ENCODE results near the gene SCN2B. TPM values are rescaled to one million over a fixed set of nuclear protein-coding genes. Genes with fewer than 3 reads are reported as not detected.

Gene SCN2B
- total and polyA plus RNA-seq, 3 donors from 2014 or later, result 0.24 to 0.70 (median 0.43) TPM

DNA sequence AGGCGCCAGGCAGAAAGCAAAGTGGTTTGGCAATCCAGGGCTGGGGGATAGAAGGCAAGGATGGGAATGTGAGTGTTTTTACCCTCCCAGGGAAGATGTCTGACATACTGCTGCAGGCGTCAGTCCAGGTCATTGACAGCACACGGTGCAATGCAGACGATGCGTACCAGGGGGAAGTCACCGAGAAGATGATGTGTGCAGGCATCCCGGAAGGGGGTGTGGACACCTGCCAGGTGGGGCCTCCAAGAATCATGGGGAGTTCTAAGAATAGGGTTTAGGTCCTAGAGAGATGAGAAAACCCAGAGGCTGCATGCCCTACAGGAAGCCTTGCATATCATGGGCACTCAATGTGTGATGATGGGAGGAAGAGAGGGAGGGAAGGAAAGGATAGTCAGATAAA is 61.4 kb downstream of the SCN2B start:
- WGBS, 2 donors, result 93 to 94% methylated on average over 7 of the region's 7 CpGs
- Histone ChIP-seq H3K4me3 (no peak overlapping the region), H3K36me3 (ENCODE audit: low read depth, missing control alignments) (no peaks in the 10 kb centered on the region), H3K9me3 (no peaks in the 10 kb centered on the region), H3K27ac (no peak overlapping the region), H3K4me1 (no peaks in the 10 kb centered on the region), H3K27me3 (no peaks in the 10 kb centered on the region)
- intact Hi-C loops (cut with DNase I; ENCODE audit: low total_unique reads), result no loop called here
- DNase-seq, result no peak
- TF ChIP-seq, protein P1, sequence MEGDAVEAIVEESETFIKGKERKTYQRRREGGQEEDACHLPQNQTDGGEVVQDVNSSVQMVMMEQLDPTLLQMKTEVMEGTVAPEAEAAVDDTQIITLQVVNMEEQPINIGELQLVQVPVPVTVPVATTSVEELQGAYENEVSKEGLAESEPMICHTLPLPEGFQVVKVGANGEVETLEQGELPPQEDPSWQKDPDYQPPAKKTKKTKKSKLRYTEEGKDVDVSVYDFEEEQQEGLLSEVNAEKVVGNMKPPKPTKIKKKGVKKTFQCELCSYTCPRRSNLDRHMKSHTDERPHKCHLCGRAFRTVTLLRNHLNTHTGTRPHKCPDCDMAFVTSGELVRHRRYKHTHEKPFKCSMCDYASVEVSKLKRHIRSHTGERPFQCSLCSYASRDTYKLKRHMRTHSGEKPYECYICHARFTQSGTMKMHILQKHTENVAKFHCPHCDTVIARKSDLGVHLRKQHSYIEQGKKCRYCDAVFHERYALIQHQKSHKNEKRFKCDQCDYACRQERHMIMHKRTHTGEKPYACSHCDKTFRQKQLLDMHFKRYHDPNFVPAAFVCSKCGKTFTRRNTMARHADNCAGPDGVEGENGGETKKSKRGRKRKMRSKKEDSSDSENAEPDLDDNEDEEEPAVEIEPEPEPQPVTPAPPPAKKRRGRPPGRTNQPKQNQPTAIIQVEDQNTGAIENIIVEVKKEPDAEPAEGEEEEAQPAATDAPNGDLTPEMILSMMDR (IDR thresholded peaks at IDR 0.05), result no peak
- TF ChIP-seq POLR2A (IDR thresholded peaks at IDR 0.05), result no peak

GRCh38 chr11:118114266-118114665 is 62.2 kb downstream of the SCN2B start:
- 60 to 89% methylated on average over 1 of the region's 1 CpG for WGBS, 2 donors
- Histone ChIP-seq H3K27ac (no peak overlapping the region), H3K4me1 (no peaks in the 10 kb centered on the region), H3K36me3 (ENCODE audit: low read depth, missing control alignments) (no peaks in the 10 kb centered on the region), H3K4me3 (no peak overlapping the region), H3K27me3 (no peaks in the 10 kb centered on the region), H3K9me3 (no peaks in the 10 kb centered on the region)
- TF ChIP-seq, protein P1 (IDR thresholded peaks at IDR 0.05), result no peak
- no peak for TF ChIP-seq POLR2A (IDR thresholded peaks at IDR 0.05)
- no peak for DNase-seq
- intact Hi-C loops (cut with DNase I; ENCODE audit: low total_unique reads), result no loop called here

- H3K4me3 ChIP-seq, result no peak overlapping the region
- H3K4me1 ChIP-seq, result no peaks in the 10 kb centered on the region
- intact Hi-C loops (cut with DNase I; ENCODE audit: low total_unique reads), result no loop called here
- H3K27me3 ChIP-seq, result no peaks in the 10 kb centered on the region
- 88 to 89% methylated on average over 10 to 11 of the region's 11 CpGs for WGBS, 2 donors
- no peak for TF ChIP-seq POLR2A (IDR thresholded peaks at IDR 0.05)
- TF ChIP-seq, protein P1 (IDR thresholded peaks at IDR 0.05), result no peak
- DNase-seq, result no peak
- no peak overlapping the region for H3K27ac ChIP-seq
- no peaks in the 10 kb centered on the region for H3K36me3 ChIP-seq (ENCODE audit: low read depth, missing control alignments)
- no peaks in the 10 kb centered on the region for H3K9me3 ChIP-seq
Measured at GRCh38 chr11:118112711-118113430, 63.6 kb downstream of the SCN2B start.

Small RNA genes lying within 50 kb of the gene (small RNA-seq; reads per million reads assigned to genes)
- 0 reads per million in 2 donors for gene HSPE1P18

Other genes with a start within 250 kb of the SCN2B start
- under 1 TPM; 0.74 to 0.87 TPM for gene TMPRSS13, start 247.2 kb downstream of the SCN2B start, total RNA-seq
- 0.91 TPM for gene TMPRSS13, start 247.2 kb downstream of the SCN2B start, polyA plus RNA-seq (ENCODE audit: insufficient read depth, low read depth, low replicate concordance)
- 1 to 10 TPM; 3.6 to 7.6 TPM for gene IL10RA, start 190.2 kb downstream of the SCN2B start, total RNA-seq
- gene IL10RA, start 190.2 kb downstream of the SCN2B start, polyA plus RNA-seq (ENCODE audit: insufficient read depth, low read depth, low replicate concordance), result 12.8 TPM
- gene TMPRSS4, start 99.6 kb downstream of the SCN2B start, total RNA-seq, result 1 to 10 TPM; 1.2 to 1.3 TPM
- gene TMPRSS4, start 99.6 kb downstream of the SCN2B start, polyA plus RNA-seq (ENCODE audit: insufficient read depth, low read depth, low replicate concordance), result 4.3 TPM
- gene SMIM35, start 89.7 kb downstream of the SCN2B start, total RNA-seq, result under 1 TPM in 1 of 2 donors, not detected in 1; 0.19 TPM
- 0.17 TPM for gene SMIM35, start 89.7 kb downstream of the SCN2B start, polyA plus RNA-seq (ENCODE audit: insufficient read depth, low read depth, low replicate concordance)
- 1 to 10 TPM; 1.9 to 2.0 TPM for gene SCN4B, start 23.8 kb downstream of the SCN2B start, total RNA-seq
- gene SCN4B, start 23.8 kb downstream of the SCN2B start, polyA plus RNA-seq (ENCODE audit: insufficient read depth, low read depth, low replicate concordance), result 4.9 TPM
- 1 to 10 TPM; 1.9 to 3.5 TPM for gene JAML, start 48.4 kb upstream of the SCN2B start, total RNA-seq
- gene JAML, start 48.4 kb upstream of the SCN2B start, polyA plus RNA-seq (ENCODE audit: insufficient read depth, low read depth, low replicate concordance), result 9.7 TPM
- gene MPZL3, start 75.7 kb upstream of the SCN2B start, total RNA-seq, result 1 to 10 TPM; 2.4 to 3.2 TPM
- gene MPZL3, start 75.7 kb upstream of the SCN2B start, polyA plus RNA-seq (ENCODE audit: insufficient read depth, low read depth, low replicate concordance), result 3.4 TPM
- gene MPZL2, start 87.7 kb upstream of the SCN2B start, total RNA-seq, result 1 to 10 TPM; 1.7 to 3.0 TPM
- gene MPZL2, start 87.7 kb upstream of the SCN2B start, polyA plus RNA-seq (ENCODE audit: insufficient read depth, low read depth, low replicate concordance), result 4.2 TPM
- under 1 TPM in 1 of 2 donors, not detected in 1; 0.50 TPM for gene CD3E, start 128.1 kb upstream of the SCN2B start, total RNA-seq
- gene CD3E, start 128.1 kb upstream of the SCN2B start, polyA plus RNA-seq (ENCODE audit: insufficient read depth, low read depth, low replicate concordance), result 6.1 TPM
- gene CD3D, start 166.1 kb upstream of the SCN2B start, total RNA-seq, result 1 to 10 TPM in 1 of 2 donors, not detected in 1; 1.8 TPM
- gene CD3D, start 166.1 kb upstream of the SCN2B start, polyA plus RNA-seq (ENCODE audit: insufficient read depth, low read depth, low replicate concordance), result 7.2 TPM
- gene CD3G, start 167.7 kb upstream of the SCN2B start, total RNA-seq, result under 1 TPM; 0.08 to 0.99 TPM
- 0.88 TPM for gene CD3G, start 167.7 kb upstream of the SCN2B start, polyA plus RNA-seq (ENCODE audit: insufficient read depth, low read depth, low replicate concordance)
- 10 to 100 TPM; 54.8 to 58.4 TPM for gene UBE4A, start 183.0 kb upstream of the SCN2B start, total RNA-seq
- 36.6 TPM for gene UBE4A, start 183.0 kb upstream of the SCN2B start, polyA plus RNA-seq (ENCODE audit: insufficient read depth, low read depth, low replicate concordance)
- 10 to 100 TPM; 35.9 to 40.0 TPM for gene ATP5MG, start 225.0 kb upstream of the SCN2B start, total RNA-seq
- 193 TPM for gene ATP5MG, start 225.0 kb upstream of the SCN2B start, polyA plus RNA-seq (ENCODE audit: insufficient read depth, low read depth, low replicate concordance)

Measured in testis (tissue), 3 donors.